HCEC 1CT (cell line): ENCODE results near the gene TNKS1BP1.
A peak's percentile ranks its signal among the peaks of the same experiment; 100 is the strongest.
"Not testable (repeated sequence)": the region's sequence is repeated elsewhere in the genome, so short reads cannot be mapped to it uniquely, and the experiment has no call there.

ENCODE experiments used
- DNase-seq: peaks from one replicate; pipeline ENCODE4 v3.0.0-alpha.2; 2017

TNKS1BP1 gene, protein sequence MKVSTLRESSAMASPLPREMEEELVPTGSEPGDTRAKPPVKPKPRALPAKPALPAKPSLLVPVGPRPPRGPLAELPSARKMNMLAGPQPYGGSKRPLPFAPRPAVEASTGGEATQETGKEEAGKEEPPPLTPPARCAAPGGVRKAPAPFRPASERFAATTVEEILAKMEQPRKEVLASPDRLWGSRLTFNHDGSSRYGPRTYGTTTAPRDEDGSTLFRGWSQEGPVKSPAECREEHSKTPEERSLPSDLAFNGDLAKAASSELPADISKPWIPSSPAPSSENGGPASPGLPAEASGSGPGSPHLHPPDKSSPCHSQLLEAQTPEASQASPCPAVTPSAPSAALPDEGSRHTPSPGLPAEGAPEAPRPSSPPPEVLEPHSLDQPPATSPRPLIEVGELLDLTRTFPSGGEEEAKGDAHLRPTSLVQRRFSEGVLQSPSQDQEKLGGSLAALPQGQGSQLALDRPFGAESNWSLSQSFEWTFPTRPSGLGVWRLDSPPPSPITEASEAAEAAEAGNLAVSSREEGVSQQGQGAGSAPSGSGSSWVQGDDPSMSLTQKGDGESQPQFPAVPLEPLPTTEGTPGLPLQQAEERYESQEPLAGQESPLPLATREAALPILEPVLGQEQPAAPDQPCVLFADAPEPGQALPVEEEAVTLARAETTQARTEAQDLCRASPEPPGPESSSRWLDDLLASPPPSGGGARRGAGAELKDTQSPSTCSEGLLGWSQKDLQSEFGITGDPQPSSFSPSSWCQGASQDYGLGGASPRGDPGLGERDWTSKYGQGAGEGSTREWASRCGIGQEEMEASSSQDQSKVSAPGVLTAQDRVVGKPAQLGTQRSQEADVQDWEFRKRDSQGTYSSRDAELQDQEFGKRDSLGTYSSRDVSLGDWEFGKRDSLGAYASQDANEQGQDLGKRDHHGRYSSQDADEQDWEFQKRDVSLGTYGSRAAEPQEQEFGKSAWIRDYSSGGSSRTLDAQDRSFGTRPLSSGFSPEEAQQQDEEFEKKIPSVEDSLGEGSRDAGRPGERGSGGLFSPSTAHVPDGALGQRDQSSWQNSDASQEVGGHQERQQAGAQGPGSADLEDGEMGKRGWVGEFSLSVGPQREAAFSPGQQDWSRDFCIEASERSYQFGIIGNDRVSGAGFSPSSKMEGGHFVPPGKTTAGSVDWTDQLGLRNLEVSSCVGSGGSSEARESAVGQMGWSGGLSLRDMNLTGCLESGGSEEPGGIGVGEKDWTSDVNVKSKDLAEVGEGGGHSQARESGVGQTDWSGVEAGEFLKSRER (N-terminal part only)

DNA sequence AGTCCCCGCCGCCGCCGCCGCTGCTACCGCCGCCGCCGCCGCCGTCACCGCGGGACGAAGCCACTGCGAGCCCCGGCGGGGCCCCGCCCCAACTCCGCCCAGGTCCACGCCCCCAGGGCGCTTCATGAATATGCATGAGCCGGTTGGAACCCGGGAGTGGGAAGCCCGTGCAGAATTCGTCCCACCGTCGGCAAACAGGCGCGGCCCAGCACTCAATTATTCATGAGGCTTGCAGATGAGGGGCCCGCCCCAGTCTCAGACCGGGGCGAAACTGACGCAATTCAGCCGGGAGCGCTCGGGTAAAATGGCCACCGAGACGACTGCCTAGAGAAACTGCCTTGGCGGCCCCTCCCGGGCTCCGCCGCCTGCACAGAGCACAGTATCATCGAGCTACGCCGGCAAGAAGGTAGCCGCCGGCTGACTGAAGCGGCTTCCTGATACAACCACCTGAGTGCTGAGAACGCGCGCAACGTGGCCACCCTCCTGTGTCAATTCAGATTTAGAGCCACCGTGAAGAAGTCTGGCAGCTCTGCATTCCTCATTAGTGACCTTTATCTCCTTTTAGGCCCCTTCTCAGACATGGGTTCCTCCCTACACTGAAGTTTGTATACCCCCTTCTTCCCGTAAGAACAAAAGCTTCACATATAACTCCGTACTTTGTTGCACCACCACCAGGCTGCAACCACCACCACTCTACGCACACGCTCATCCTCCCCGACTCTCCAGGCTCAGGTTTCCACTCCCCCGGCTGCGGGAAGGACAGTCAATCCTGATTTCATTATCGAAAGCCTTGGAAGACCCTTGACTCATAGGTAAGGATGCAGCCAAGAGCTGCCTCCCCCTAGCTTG, at the start of gene TNKS1BP1:
TSS of gene TNKS1BP1 (minus strand) at position 67 of the 849 bp plus-strand sequence. CDS start 3,067 bp downstream, outside the sequence.
- peak; percentile 96 for DNase-seq

DNA sequence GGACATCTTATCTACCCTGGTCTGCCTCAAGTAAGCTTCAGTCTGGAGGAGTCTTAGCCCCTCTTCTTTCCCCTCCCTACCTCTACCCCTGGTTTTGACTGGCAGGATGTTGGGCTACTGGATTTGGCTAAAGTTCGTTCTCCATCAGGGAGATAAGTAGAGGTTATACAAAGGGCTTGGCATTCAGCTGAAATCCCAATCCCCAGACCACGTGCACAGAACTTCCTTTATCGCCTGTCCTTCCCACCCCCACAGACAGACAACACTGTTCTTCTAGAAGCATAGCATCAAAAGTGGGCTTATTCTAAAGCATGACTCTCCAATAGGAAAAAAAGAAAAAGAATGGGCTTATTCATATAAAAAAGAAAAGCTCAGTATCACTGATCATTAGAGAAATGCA, 48.4 kb upstream of the TNKS1BP1 start:
- no peak for DNase-seq

DNA sequence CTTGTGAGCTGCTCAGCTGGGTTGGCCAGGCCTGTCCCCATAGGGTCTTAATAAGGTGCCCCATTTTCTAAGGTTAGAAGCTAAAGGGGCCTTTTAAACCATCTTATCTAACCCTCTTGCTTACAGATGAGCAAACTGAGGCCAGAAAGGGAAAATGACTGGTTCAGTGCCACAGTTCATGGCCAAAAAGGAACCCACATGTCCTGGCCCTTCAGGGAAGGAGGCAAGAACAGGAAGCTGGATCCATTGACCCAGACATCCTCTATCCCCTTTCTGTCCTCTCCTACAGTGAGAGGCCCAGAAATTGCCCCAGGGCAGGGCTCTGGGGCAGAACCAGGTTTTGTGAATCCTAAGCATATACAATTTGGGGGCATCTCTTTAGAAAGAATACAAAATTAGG, 46.2 kb upstream of the TNKS1BP1 start:
- no peak for DNase-seq

DNA sequence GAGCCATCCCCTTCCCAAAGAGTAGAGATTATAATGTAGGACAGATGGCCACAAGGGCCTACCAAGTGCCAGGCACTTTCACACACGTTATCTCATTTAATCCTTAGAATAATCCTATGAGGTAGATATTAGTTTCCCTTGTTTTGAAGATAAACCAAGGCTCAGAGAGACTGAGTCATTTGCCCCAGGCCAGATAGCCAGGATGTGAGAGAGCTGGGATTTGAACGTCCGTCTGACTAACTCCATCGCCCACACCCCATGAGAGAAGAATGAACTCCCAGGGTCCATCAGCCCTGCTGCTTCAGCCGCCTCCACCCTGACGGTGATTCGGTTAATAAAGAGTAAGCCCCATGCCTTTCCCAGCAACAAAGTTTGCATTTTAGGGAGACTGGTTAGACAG, 45.5 kb upstream of the TNKS1BP1 start:
- no peak for DNase-seq

DNA sequence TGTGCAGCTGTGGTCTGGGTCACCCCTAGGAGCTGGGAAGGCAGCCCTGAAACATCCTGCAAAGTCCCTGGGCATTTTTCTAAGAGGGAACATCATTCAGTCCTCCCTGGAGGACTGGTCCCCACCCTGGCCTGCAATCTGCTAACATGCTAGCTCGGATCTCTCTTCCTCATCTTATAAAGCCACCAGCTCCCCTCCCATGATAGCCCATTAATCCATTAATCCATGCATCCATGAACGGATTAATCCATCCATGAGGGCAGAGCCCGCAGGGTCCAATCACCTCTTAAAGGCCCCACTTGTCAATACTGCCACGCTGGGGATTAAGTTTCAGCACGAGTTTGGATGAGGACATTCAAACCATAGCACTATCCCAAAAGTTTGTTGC, 44.1 kb upstream of the TNKS1BP1 start:
- DNase-seq = no peak

DNA sequence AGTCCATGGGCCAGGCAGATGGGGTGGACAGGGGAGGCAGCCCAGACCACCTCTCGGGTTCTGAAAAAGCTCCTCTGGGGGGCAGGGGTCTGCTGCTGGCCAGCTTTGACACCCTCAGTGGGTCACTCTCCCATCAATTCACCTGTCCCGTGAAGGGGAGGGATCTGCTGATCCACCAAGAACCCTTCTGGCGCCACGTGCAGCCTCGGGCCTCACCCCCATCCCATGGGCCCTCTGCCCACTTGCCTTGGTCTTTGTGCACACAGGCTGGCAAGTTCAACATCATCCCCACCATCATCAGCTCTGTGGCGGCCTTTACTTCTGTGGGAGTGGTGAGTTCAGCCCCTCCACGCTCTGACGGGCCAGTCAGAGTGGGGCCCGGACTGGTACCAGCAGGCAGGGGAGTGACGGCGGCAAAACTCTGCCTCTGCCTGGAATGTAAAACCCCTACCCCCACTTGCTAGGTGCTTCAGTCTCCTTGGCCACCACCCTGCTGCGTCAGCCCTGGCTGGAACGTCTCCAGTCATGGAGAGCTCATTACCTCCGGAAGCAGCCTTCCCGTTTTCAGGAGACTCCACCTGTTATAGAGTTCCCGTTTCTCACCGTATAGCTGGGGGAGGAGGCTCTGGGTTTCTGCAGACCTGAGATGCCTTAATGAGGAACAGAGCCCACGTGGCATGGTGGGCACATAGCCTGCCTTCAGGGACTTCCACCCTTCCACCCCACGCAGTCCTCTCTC, 43.5 kb upstream of the TNKS1BP1 start:
- no peak for DNase-seq

DNA sequence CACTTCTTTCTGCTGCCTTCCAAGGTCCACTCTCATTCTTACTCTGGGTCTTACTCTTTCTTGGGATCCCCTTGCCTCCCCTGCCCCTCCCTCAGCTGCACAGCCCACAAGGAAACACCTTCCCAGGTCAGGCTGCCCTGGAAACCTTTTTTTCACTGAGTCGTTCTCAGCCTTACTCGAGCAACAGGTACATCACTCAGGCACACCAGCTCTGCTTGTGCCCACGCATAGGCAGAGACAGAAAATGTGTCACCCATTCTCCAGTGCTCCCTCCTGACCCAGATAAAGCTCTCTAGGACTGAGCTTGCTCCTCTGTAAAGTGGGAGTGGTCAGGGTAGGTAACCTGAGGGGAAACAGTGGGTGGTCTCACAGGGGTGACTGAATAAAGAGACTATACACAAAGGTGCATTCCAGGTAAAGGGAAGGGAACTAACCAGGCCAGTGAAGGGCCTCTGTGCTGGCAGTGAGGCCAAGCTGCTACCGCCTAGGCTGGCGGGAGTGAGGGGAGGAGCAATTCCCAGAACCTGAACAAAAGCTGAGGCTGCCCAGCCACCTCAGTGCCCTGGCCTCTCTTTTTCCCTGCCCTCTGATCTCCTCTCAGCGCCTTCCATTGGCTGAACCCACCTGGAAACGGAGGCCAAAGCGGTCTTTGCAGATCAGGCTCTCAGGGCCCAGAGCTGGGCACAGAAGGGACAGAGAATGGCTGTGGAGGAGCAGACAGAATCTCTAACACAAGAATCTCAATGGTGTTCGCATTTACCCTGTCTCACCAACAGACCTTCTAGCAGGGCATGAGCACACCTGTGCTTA, 40.3 kb upstream of the TNKS1BP1 start:
- no peak for DNase-seq

DNA sequence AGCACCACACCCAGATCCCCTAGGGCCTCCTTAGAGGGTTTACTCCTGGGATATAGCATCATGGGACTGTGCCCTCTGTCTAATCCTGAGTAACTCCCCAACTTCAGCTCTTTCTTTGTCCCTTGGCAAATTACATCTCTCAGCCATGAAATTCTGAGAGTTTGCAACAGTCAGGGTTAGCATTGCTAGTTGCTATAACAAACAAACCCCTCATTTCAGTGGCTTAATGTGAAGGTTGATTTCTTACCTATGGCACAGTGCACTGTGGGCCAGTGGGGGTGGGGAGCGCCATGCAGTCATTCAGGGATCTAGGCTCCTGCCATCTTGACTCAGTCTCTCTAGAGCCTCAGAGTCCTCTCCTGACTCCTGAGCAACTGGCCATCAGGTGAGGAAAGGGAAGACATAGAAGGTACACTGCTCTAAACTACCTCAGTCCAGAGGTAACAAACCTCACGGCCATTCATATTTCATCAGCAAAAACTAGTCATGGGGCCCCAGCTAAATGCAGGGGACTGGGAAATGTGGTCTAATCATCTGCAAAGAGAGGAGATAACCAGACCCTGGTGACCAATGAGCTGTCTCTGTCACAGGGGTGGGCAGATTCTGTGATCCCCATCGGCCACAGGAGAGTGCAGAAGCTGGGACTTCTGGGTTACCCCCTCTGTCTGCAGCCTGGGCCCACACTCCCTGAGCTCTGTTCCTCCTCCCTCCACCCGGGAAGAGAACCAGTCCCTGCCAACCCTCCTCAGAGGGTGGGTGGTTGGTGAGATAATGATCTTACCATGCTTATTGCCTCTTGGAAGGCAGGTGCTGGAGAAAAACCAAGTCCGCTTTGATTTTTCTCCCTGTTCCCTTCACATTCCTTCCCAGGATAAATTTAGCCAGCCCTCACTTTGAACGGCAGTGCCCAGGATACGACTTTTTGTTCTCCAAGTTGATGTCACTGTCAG, 38.7 kb upstream of the TNKS1BP1 start:
- DNase-seq = no peak

DNA sequence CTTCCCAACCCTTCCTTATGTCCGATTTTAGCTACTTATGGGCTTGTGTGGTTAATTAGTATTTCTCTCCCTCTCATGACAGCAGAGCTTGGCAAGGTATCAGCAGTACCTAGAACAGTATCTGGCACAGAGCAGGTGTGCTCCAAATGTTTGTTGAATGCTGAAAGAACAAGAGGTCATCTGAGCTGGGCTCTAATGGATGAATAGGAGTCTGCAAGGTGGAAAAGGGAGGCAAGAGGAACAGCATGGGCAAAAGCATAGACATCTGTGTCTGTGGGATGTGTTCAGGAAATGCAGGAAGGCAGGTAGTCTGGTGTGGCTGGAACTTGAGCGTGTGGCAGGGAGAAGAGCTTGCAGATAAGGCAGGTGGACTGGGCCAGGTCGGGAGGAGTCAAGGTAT, 37.2 kb upstream of the TNKS1BP1 start:
- no peak for DNase-seq

DNA sequence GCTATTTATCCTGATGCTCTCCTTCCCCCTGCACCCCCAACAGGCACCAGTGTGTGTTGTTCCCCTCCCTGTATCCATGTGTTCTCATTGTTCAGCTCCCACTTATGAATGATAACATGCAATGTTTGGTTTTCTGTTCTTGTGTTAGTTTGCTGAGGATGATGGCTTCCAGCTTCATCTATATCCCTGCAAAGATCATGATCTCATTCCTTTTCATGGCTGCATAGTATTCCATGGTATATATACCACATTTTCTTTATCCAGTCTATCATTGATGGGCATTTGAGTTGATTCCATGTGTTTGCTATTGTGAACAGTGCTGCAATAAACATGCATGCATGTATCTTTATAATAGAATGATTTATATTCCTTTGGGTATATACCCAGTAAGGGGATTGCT, 36.7 kb upstream of the TNKS1BP1 start:
- not testable (repeated sequence) for DNase-seq

DNA sequence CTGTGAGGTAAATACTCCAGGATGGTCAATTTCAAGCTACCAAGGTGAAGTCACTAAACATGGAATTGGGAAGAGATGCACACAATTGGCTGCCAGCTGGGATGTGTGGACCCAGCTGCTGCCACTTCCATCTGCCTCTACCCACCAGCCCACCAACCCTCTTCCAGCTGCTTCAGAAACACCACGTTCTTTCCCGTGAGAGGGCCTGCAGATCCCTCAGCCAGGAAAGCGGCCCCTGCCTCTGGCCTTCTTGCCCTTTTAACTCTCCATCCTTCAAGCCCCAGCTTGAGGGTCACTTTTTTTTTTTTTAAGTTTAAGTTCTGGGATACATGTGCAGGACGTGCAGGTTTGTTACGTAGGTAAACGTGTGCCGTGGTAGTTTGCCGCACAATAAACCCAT, 36.2 kb upstream of the TNKS1BP1 start:
- DNase-seq = no peak

DNA sequence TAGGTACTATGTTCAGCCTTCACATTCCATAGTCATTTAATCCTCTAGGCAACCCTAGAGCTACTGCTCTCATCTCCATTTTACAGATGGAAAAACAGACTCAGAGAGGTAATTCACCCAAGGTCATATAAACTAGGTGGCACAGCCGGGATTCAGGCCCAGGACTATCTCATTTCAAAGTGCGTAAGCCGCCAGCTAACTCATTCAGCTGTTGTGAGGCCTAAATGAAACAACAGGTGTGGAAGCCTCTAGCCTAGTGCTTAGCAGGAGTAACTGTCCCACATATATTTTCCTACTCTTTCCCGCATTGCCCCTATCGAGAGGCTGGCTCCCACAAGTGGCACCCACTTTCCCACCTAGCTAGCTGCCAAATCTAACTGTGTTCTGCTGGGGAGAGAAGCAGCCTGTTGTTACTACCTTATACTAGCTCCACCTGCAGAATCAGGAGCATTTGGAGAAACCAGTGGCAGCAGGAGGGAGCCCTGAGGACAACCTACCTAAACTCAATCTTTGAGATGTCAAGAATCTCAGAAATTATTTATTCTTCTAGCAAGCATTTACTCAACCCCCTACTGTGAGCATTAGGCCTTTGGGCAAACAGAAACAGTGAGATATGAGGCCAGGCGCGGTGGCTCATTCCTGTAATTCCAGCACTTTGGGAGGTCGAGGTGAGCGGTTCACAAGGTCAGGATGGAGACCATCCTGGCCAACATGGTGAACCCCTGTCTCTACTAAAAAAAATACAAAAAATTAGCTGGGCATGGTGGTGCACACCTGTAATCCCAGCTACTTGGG, 35.3 kb upstream of the TNKS1BP1 start:
- no peak for DNase-seq

DNA sequence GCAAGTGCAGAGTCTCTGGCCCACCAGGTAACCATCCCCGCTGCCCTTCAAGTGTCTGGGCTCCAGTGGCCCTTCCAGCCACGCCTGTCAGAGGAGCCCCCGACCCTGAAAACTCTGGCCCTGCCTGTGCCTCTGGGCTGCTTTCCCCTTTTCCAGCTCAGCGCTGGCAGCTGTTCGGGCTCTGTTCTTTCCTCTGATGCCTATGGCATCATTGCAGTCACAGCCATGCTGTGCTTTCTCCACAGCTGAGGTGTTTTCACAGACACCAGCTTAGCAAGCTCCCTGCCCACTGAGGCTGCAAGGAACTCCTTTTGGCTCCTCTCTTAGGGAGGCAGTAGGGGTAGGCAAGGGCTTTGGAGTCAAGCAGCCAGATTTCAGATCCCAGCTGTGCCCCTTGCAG, 34.6 kb upstream of the TNKS1BP1 start:
- DNase-seq = no peak

DNA sequence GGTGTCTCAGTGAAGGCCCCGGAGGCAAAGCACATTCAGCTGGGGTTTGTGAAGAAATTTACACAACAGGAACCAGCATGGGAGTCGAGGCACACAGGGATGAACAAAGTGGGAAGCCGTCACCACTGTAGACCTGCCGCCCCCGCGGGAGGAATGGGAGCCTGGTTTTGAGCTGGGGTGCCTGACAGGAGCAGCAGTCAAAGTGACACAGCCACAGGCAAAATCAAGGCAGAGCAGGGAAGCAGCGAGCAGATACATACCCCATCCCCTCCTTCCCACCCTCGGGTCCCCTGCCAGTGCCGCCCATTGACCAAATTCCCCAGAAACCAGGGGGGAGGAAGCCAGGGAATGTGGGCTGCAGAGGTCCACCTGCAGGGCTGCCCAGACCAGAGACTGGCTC, 34.2 kb upstream of the TNKS1BP1 start:
- DNase-seq = no peak

DNA sequence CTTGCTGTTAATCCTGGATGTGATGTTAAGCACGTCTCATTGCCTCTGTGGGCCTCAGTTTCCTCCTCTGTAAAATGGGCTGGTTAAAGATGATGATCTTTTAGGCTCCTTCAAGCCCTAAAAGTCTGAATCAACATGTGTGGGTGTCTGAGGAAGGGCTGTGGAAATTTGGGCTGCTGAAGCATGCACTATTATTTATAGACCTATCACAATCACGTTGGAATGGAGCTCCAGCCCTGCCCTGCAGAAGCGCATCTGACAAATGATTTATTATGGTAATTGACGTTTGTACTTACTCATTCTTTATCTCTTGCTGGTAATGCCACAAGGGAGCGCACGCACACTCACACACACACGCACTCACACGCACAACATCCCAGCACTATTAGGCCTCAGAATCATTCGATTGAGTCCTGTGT, 33.8 kb upstream of the TNKS1BP1 start:
- DNase-seq = peak; percentile 9

DNA sequence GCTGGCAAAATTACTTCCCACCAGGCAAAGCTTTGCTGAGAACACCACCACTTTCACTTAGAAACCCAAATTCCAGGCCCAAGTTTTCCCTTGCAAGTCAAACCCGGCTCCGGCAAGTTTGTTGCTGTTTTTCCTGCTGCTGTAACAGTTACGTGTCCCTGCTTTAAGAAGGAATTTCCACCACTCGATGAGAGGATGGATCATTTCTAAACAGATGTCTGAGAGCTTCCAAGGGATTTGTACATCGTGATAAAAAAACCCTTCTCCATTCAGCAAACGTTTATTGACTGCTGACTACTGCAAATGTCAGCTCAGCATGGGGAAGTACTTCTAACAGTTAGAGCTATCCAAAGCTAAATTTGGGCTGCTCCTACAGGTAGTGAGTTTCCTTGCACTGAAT, 33.1 kb upstream of the TNKS1BP1 start:
- DNase-seq = peak; percentile 12

DNA sequence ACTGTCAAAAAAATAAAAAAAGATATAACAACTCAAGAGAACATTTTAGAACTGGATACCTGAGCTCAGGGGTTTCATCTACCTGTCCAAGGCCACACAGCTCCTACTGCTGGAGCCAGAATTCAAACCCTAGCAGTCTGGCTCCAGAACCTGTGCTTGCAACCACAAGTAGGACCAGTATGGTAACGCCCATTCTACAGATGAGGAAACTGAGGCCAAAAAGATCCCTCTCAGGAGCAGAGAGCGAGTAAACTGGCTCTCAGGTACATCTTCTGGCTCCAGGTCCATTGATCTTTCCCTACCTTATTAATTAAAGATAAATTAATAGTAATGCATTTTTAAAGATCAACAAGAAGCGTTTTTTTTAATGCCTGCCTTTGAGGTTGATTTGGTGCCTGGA, 32.6 kb upstream of the TNKS1BP1 start:
- DNase-seq = no peak

DNA sequence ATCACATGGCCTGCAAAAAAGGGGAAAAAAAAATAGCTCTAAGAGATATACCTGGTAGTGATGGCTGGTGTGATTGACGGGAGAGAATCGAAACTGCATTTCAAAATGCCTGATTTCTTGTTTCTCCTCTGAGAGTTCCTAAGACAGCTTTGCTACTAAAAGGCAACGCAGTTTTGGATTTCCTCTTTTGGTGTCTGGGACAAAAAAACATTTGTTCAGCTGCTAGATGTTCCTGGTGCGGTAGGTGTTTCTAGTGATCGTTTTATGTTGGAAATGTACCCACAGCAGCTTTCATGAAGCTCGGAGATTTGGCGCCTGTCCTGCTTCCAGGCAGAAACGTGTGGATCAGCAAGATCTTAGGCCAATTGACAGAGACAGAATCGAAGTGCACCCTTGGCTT, 31.5 kb upstream of the TNKS1BP1 start:
- no peak for DNase-seq

DNA sequence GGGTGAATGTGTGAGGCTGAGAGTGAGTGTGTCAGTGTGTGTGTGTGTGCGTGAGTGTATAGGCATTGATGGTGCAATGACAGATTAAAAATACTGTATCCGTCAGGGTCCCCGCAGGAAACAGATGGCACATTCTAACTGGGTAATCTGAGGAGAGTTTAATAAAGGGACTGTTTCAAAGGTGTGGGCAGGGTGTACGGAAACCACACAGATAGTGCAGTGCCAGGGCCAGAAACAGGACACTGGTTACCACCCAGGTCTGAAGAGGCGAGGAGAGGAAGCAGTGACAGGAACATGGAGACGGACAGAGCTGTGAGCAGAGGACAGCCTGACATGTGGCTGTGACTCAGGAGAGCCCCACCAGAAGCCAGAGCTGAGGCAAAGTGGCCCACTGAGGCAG, 29.9 kb upstream of the TNKS1BP1 start:
- no peak for DNase-seq
